ENCODE results near the gene RAB3IL1.

- no peak for TF ChIP-seq POLR2A (IDR thresholded peaks at IDR 0.05; ENCODE audit: low read length)
- no peak for TF ChIP-seq GATA1 (IDR thresholded peaks at IDR 0.05; ENCODE audit: low read depth, low read length)
Observed at GRCh38 chr11:61886643-61887042, 30.7 kb downstream of the RAB3IL1 start.

All from erythroblast (primary cell).